ENCODE results near the gene SYNJ1. TPM values are rescaled to one million over a fixed set of nuclear protein-coding genes. Genes with fewer than 3 reads are reported as not detected.

The SYNJ1 gene
- total and polyA plus RNA-seq, 9 of the 15 experiments (the other 6 are each of a cell fraction or from before 2014, with no cell fraction given) = 2.4 to 10.6 (median 5.6) TPM

DNA sequence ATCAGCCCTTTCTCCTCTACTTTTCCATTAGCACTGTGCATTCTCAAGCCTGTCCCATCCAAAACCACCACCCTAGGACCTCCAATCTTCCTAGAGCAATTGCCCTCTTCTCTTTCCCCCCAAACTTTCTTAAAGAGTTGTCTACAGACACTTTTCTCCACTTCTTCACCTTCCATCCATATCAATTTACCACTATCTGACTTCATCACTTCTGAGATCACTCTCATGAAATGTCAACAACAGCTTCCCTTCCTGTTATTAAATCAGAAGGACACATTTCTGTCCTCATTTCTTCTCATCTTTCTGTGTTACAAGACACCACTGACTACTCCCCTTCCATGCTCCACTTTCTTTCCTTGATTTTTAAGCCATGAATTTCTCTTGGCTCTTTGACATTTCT lies 79.6 kb downstream of the SYNJ1 start (continued):
- TF ChIP-seq, protein P1, sequence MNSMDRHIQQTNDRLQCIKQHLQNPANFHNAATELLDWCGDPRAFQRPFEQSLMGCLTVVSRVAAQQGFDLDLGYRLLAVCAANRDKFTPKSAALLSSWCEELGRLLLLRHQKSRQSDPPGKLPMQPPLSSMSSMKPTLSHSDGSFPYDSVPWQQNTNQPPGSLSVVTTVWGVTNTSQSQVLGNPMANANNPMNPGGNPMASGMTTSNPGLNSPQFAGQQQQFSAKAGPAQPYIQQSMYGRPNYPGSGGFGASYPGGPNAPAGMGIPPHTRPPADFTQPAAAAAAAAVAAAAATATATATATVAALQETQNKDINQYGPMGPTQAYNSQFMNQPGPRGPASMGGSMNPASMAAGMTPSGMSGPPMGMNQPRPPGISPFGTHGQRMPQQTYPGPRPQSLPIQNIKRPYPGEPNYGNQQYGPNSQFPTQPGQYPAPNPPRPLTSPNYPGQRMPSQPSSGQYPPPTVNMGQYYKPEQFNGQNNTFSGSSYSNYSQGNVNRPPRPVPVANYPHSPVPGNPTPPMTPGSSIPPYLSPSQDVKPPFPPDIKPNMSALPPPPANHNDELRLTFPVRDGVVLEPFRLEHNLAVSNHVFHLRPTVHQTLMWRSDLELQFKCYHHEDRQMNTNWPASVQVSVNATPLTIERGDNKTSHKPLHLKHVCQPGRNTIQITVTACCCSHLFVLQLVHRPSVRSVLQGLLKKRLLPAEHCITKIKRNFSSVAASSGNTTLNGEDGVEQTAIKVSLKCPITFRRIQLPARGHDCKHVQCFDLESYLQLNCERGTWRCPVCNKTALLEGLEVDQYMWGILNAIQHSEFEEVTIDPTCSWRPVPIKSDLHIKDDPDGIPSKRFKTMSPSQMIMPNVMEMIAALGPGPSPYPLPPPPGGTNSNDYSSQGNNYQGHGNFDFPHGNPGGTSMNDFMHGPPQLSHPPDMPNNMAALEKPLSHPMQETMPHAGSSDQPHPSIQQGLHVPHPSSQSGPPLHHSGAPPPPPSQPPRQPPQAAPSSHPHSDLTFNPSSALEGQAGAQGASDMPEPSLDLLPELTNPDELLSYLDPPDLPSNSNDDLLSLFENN (IDR thresholded peaks at IDR 0.05; ENCODE audit: low read depth in 2 of 2, low read length in 2 of 2) = no peak
- TF ChIP-seq RFX5 (IDR thresholded peaks at IDR 0.05; ENCODE audit: low read depth, low read length) (no peak), SMARCC2 (IDR thresholded peaks at IDR 0.05; ENCODE audit: low read depth) (no peak), KAT2B (IDR thresholded peaks at IDR 0.05; ENCODE audit: low read depth, low read length) (no peak), FOXJ2 (tag; IDR thresholded peaks at IDR 0.05) (no peak)
- TF ChIP-seq, protein P2, sequence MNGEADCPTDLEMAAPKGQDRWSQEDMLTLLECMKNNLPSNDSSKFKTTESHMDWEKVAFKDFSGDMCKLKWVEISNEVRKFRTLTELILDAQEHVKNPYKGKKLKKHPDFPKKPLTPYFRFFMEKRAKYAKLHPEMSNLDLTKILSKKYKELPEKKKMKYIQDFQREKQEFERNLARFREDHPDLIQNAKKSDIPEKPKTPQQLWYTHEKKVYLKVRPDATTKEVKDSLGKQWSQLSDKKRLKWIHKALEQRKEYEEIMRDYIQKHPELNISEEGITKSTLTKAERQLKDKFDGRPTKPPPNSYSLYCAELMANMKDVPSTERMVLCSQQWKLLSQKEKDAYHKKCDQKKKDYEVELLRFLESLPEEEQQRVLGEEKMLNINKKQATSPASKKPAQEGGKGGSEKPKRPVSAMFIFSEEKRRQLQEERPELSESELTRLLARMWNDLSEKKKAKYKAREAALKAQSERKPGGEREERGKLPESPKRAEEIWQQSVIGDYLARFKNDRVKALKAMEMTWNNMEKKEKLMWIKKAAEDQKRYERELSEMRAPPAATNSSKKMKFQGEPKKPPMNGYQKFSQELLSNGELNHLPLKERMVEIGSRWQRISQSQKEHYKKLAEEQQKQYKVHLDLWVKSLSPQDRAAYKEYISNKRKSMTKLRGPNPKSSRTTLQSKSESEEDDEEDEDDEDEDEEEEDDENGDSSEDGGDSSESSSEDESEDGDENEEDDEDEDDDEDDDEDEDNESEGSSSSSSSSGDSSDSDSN (IDR thresholded peaks at IDR 0.05; ENCODE audit: borderline replicate concordance in 1 of 2, low read depth in 2 of 2, low read length in 2 of 2) = no peak

Measured in K562 (cell line).